RCC 7860 (cell line): ENCODE results near the gene RSPH10B2.
"Not testable (repeated sequence)": the region's sequence is repeated elsewhere in the genome, so short reads cannot be mapped to it uniquely, and the experiment has no call there.

Experiments
- DNase-seq: peaks from one replicate; pipeline ENCODE4 v3.0.0-alpha.2; 2015; ENCODE audit warnings: low spot score
- FAIRE-seq: peaks from 2 replicates; lab custom pipeline; 2012; peaks lifted over from hg19 to GRCh38; lab: Jason Lieb, UNC

The RSPH10B2 gene

GRCh38 chr7:6835521-6835920 lies 81.6 kb downstream of the RSPH10B2 start:
- not testable (repeated sequence) for DNase-seq, FAIRE-seq

GRCh38 chr7:6837081-6837480 lies 83.2 kb downstream of the RSPH10B2 start:
- not testable (repeated sequence) for DNase-seq, FAIRE-seq

- FAIRE-seq, DNase-seq: not testable (repeated sequence)
Observed at GRCh38 chr7:6842278-6842921, 88.5 kb downstream of the RSPH10B2 start.

GRCh38 chr7:6843092-6843491 lies 89.2 kb downstream of the RSPH10B2 start:
- not testable (repeated sequence) for FAIRE-seq, DNase-seq

- not testable (repeated sequence) for FAIRE-seq, DNase-seq
Observed at GRCh38 chr7:6843654-6844053, 89.8 kb downstream of the RSPH10B2 start.

- FAIRE-seq, DNase-seq: not testable (repeated sequence)
Observed at GRCh38 chr7:6845971-6846449, 92.1 kb downstream of the RSPH10B2 start.

- not testable (repeated sequence) for DNase-seq, FAIRE-seq
Observed at GRCh38 chr7:6847751-6848150, 93.8 kb downstream of the RSPH10B2 start.
